ENCODE data around the gene ZNF792.
"Not testable (repeated sequence)": the region's sequence is repeated elsewhere in the genome, so short reads cannot be mapped to it uniquely, and the experiment has no call there.

Gene ZNF792

DNA sequence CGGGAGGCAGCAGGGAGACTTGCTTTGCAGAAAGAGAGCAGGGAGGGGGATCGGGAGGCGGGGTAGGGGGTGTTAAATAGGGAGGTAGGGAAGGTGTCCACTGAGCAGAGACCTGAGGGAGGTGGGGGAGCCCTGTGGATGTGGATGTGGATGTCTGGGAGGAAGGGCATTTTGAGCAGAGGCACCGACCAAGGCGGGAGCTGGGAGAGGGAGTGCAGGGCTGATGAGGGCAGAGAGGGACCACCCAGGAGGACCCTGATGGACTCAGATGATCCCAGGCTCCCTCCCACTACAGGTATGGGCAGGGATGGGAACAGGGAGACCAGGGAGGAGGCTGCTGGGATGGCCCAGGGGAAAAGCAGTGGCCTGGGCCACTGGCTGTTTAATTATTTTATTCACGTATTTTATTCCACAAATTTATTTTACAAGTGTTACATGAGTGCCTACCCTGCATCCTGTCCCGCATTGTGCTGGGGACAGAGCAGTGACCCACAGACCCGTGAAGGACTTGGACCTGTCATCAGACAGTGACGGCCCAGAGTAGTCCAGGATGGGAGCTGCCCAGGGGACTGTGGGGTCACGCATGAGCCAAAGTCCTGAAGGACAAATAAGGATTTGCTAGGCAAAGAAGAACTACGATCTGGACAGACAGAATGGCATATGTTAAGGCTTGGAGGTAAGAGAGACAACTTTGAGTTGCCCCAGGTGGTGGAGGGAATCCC, 41.4 kb upstream of the ZNF792 start:
- Histone ChIP-seq H3K36me3 (ENCODE audit: control insufficient read depth, insufficient read depth, low read length) (peaks cover 9% of the 10 kb centered on the region), H3K27ac (ENCODE audit: low read depth, low read length) (no peak overlapping the region), H3K4me3 (ENCODE audit: low read length) (no peak overlapping the region), H3K9ac (ENCODE audit: low read length) (no peak overlapping the region), H3K4me1 (ENCODE audit: control insufficient read depth, insufficient read depth, low read length) (no peaks in the 10 kb centered on the region), H3K27me3 (ENCODE audit: control insufficient read depth, insufficient read depth, low read length) (no peaks in the 10 kb centered on the region)

DNA sequence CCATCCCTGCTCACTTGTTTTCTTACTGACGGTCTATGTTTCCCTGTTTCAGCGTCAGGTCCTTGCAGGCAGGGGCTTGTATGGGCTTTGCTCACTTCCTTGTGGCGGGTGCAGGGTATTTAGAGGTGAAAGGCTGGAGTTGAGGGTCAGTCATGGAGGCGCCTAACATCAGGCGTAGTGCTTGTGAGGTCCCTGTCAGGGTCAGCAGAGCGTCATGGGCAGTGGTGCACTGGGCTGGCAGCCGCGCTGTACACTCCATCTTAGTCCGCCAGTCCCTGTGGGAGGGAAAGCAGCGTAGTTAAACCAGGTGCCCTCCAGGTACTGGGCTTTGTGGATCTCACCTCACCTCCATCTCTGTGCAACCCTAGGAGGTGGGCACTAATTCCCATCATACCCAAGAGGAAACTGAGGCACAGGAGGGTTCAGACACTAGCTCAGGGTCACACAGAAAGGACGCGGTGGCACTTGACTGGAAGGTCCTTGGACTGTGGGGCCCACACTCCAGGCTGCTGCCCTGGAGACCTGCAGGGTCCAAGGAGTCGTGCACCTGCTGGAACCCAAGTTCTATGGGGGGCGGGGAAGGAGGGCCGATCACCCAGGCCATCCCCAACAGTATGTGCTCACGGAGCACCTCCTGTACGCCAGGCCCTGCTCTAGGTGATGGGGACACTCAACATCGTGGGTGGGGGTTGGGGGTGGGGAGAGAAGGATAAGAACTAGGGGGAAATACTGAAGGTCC, 40.7 kb upstream of the ZNF792 start:
- no peak overlapping the region for H3K4me3 ChIP-seq (ENCODE audit: low read length)
- H3K36me3 ChIP-seq (ENCODE audit: control insufficient read depth, insufficient read depth, low read length), result peaks cover 7% of the 10 kb centered on the region
- no peak overlapping the region for H3K27ac ChIP-seq (ENCODE audit: low read depth, low read length)
- no peaks in the 10 kb centered on the region for H3K27me3 ChIP-seq (ENCODE audit: control insufficient read depth, insufficient read depth, low read length)
- H3K4me1 ChIP-seq (ENCODE audit: control insufficient read depth, insufficient read depth, low read length), result no peaks in the 10 kb centered on the region
- H3K9ac ChIP-seq (ENCODE audit: low read length), result no peak overlapping the region

DNA sequence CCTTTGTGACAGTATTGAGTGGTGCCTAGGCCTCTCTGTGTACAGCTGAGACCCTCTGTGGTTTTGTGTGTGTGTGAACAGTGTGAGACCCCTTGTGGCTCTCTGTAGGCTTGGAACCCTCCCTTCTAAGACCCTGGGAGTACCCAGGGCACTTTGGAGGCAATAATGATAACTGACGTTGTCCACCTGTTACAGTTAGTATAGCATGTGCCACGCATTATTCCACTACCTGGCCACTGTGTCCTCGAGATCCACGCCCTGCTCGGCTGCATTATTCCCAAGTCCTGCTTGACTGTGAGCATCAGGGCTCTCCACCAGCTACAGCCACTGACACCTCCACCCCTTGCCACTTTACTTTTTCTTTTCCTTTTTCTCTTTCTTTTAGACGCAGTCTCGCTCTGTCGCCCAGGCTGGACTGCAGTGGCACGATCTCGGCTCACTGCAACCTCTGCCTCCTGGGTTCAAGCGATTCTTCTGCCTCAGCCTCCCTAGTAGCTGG, 38.1 kb upstream of the ZNF792 start:
- no peaks in the 10 kb centered on the region for H3K4me1 ChIP-seq (ENCODE audit: control insufficient read depth, insufficient read depth, low read length)
- no peak overlapping the region for H3K4me3 ChIP-seq (ENCODE audit: low read length)
- H3K27me3 ChIP-seq (ENCODE audit: control insufficient read depth, insufficient read depth, low read length), result no peaks in the 10 kb centered on the region
- H3K36me3 ChIP-seq (ENCODE audit: control insufficient read depth, insufficient read depth, low read length), result no peaks in the 10 kb centered on the region
- no peak overlapping the region for H3K27ac ChIP-seq (ENCODE audit: low read depth, low read length)
- no peak overlapping the region for H3K9ac ChIP-seq (ENCODE audit: low read length)

DNA sequence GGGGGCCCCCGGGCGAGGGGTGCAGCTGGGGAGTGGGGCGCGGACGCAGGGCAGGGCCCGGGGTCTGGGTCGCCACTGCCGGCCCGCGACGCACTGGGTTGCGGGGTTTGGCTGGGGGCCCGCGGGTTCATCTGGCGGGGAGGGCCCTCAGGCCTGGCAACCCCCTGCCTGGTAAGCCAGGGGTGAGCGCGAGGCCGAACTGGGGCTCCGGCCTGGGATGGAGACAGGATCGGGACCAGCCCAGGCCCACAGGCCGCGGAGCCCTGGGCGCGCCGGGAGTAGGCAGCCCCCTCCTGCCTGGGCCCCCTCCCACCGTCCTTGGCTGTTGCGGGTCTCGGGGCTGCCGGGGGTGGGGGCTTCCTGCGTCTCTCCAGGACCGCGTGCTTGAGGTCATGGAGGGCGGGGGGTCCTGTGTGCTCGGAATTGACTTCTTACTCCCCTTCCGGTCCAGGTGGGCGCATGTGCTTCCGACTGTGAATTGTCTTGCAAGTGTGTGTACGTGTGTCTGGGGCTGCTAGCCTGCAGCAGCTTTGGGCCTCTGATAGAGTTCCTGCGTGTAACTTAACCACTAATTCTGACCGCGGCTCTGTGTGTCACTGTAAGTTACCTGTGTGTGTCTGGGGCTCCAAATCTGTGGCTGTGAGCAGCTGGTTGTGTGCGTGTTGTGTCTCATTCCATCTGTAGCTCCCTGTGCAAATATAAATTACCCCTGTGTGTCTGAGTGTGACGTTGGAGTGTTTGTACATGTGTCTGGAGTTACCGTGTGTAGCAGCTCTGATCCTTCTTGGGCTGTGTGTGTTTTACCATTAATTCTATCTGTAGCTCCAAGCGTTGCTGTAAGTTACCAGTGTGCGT, 36.8 kb upstream of the ZNF792 start:
- H3K27ac ChIP-seq (ENCODE audit: low read depth, low read length), result peak overlapping the region; percentile 97
- peak overlapping the region; percentile 34 for H3K9ac ChIP-seq (ENCODE audit: low read length)
- H3K4me1 ChIP-seq (ENCODE audit: control insufficient read depth, insufficient read depth, low read length), result no peaks in the 10 kb centered on the region
- no peaks in the 10 kb centered on the region for H3K27me3 ChIP-seq (ENCODE audit: control insufficient read depth, insufficient read depth, low read length)
- peak overlapping the region; percentile 62 for H3K4me3 ChIP-seq (ENCODE audit: low read length)
- no peaks in the 10 kb centered on the region for H3K36me3 ChIP-seq (ENCODE audit: control insufficient read depth, insufficient read depth, low read length)

DNA sequence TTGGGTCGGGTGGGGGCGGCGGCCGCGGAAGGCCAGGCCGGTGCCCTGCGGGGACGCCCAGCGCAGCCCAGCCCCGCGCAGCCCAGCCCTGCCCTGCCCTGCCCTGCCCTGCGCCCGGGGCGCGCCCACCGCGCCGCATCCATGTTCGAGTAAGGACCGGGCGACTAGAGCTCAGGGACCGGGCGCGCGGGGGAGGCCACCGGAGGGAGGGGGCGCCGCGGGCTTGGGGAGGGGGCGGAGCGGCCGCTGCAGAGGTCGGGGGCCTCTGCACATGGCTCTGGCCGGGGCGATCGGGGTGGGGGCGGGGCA, 36.3 kb upstream of the ZNF792 start:
- Histone ChIP-seq H3K9ac (ENCODE audit: low read length) (no peak overlapping the region), H3K36me3 (ENCODE audit: control insufficient read depth, insufficient read depth, low read length) (no peaks in the 10 kb centered on the region), H3K4me1 (ENCODE audit: control insufficient read depth, insufficient read depth, low read length) (no peaks in the 10 kb centered on the region), H3K27me3 (ENCODE audit: control insufficient read depth, insufficient read depth, low read length) (no peaks in the 10 kb centered on the region), H3K4me3 (ENCODE audit: low read length) (peak overlapping the region; percentile 85), H3K27ac (ENCODE audit: low read depth, low read length) (peak overlapping the region; percentile 97)

DNA sequence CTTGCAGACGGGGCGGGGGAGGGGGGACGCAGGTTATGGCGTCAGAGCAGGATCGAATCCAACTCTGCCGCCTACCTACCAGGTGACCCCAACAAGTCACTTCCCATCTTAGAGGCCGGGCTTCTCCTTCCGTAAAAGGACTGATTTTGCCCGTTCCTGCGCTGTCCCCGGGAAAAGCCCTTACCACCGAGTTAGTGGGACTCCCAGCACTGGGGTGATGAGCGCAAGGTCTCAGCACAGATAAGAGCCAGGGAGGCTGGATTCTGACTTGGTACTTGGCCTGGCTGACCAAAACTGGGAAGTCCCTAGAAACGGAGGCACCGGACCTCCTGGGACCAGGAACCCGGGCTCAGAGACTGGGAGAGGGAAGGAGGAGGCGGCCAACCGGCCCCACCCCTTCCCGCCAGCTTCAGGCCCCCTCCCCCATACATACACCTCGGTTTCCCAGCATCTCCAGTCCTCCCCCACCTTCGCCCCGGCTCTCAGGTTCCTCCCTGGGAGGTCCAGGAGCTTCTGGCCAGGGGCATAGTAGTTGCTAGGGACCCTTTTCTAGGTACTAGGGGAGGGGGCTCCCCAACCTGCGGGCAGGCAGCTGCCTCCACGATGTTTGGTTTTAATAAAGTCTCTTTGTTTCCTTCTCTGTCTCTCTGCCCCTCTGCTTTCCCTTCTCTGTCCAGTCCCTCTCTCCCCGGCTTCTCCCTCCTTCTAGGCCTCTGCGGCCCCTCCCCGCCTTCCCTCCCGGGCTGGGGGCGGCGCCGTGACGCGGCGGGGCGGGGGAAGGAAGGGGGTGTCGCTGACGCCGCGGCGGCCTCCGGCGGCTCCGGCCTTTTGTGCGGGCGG, 35.7 kb upstream of the ZNF792 start, which contains the start of gene GRAMD1A:
Gene GRAMD1A, plus strand, starts transcription at position 826 of the 840 bp plus-strand sequence. CDS start 156 bp downstream, outside the sequence.
- Histone ChIP-seq H3K4me1 (ENCODE audit: control insufficient read depth, insufficient read depth, low read length) (no peaks in the 10 kb centered on the region), H3K36me3 (ENCODE audit: control insufficient read depth, insufficient read depth, low read length) (no peaks in the 10 kb centered on the region), H3K27ac (ENCODE audit: low read depth, low read length) (peak within 1 kb of the TSS; percentile 97), H3K27me3 (ENCODE audit: control insufficient read depth, insufficient read depth, low read length) (no peaks in the 10 kb centered on the region), H3K9ac (ENCODE audit: low read length) (peak within 1 kb of the TSS; percentile 99), H3K4me3 (ENCODE audit: low read length) (peak within 1 kb of the TSS; percentile 85)

DNA sequence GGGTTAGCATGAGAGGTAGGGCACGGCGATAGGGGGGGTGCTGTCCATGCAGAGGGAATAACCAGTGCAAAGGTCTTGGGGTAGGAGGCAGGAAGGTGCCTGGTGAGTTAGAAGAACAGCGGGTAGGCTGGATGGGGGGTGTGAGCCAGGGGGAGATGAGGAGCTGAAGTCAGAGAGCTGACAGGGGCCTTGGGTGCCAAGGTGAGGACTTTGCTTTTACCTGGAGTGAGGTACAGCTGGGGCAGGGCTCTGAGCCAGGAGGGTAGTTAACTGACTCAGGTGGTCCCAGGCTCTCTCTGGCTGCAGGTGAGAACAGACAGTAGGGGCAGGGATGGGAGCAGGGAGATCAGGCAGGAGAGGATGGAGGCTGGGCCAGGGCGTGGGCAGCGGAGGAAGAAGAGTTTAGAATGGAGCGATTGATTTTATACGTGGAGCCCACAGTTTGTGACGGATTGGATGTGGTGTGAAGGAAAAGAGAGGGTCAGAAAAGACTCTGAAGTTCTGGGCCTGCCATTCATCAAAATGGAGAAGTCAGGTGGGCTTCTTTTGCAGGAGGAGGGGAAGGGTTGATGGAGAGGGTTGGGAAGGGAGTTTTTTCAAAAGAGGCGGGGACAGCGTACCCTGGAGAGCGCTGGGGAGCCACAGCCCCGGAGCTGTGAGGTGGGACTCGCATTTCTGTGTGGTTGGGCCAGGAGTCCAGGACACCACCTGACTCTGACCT, 34.9 kb upstream of the ZNF792 start:
- Histone ChIP-seq H3K4me3 (ENCODE audit: low read length) (peak overlapping the region; percentile 85), H3K36me3 (ENCODE audit: control insufficient read depth, insufficient read depth, low read length) (no peaks in the 10 kb centered on the region), H3K27me3 (ENCODE audit: control insufficient read depth, insufficient read depth, low read length) (no peaks in the 10 kb centered on the region), H3K4me1 (ENCODE audit: control insufficient read depth, insufficient read depth, low read length) (no peaks in the 10 kb centered on the region), H3K9ac (ENCODE audit: low read length) (peak overlapping the region; percentile 99), H3K27ac (ENCODE audit: low read depth, low read length) (peak overlapping the region; percentile 97)

DNA sequence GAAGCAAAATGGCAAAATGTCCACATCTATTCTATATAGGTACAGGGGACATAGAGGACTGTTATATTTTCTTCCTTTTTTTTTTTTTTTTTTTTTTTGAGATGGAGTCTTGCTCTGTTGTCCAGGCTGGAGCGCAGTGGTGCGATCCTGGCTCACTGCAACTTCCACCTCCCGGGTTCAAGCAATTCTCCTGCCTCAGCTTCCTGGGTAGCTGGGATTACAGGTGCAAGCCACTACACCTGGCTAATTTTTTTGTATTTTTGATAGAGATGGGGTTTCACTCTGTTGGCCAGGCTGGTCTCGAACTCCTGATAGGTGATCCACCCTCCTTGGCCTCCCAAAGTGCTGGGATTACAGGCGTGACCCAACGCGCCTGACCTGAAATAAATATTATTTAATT, 34.2 kb upstream of the ZNF792 start:
- not testable (repeated sequence) for H3K9ac ChIP-seq (ENCODE audit: low read length); H3K4me1 ChIP-seq (ENCODE audit: control insufficient read depth, insufficient read depth, low read length); H3K4me3 ChIP-seq (ENCODE audit: low read length); H3K36me3 ChIP-seq (ENCODE audit: control insufficient read depth, insufficient read depth, low read length); H3K27me3 ChIP-seq (ENCODE audit: control insufficient read depth, insufficient read depth, low read length); H3K27ac ChIP-seq (ENCODE audit: low read depth, low read length)

DNA sequence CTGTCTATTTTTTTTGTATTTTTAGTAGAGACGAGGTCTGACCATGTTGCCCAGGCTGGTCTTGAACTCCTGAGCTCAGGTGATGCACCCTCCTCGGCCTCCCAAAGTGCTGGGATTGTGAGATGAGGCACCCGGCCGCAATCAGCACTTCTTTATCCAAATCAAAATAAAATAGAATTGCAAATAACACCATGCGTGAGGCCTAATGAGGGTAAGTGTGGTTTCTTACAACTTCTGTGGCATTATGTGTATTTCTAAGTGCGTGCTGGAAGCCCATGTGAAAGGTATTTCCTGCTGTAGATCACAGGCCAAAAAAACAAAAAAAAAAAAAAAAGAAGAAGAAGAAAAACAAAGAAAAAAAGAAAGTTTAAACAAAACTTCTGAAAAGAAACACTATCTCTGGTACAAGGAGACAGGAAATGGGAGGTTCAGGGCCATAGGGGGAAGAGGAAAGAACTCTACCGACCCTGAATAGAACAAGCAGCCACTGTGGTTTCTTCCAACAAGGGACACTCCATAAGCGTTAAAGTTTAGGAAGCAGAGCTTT, 33.1 kb upstream of the ZNF792 start:
- Histone ChIP-seq H3K27me3 (ENCODE audit: control insufficient read depth, insufficient read depth, low read length) (no peaks in the 10 kb centered on the region), H3K9ac (ENCODE audit: low read length) (no peak overlapping the region), H3K4me3 (ENCODE audit: low read length) (no peak overlapping the region), H3K36me3 (ENCODE audit: control insufficient read depth, insufficient read depth, low read length) (no peaks in the 10 kb centered on the region), H3K27ac (ENCODE audit: low read depth, low read length) (no peak overlapping the region), H3K4me1 (ENCODE audit: control insufficient read depth, insufficient read depth, low read length) (no peaks in the 10 kb centered on the region)

DNA sequence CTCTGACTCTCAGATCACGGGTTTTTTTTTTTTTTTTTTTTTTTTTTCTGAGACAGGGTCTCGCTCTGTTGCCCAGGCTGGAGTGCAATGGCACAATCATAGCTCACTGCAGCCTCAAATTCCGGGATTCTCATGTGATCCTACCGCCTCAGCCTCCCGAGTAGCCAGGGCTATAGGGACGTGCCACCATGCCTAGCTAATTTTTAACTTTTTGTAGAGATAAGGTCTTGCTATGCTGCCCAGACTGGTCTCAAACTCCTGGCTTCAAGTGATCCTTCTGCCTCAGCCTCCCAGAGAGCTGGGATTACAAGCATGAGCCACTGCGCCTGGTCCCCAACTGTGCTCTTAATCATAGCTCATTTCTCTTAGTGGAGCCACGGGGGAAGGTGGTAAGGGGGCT, 31.5 kb upstream of the ZNF792 start:
- H3K9ac ChIP-seq (ENCODE audit: low read length), result no peak overlapping the region
- H3K4me3 ChIP-seq (ENCODE audit: low read length), result no peak overlapping the region
- no peaks in the 10 kb centered on the region for H3K4me1 ChIP-seq (ENCODE audit: control insufficient read depth, insufficient read depth, low read length)
- no peak overlapping the region for H3K27ac ChIP-seq (ENCODE audit: low read depth, low read length)
- H3K27me3 ChIP-seq (ENCODE audit: control insufficient read depth, insufficient read depth, low read length), result no peaks in the 10 kb centered on the region
- no peaks in the 10 kb centered on the region for H3K36me3 ChIP-seq (ENCODE audit: control insufficient read depth, insufficient read depth, low read length)

Measured in rectal smooth muscle tissue (tissue), 1 donor.